Renal cortical epithelial cell (primary cell): ENCODE measurements around the gene SOX12. TPM values are rescaled to one million over a fixed set of nuclear protein-coding genes. Genes with fewer than 3 reads are reported as not detected.

Source experiments
- total RNA-seq: library from RNA; depleted of rRNA; stranded (reverse); fragments of >200 nt; gene quantifications from 2 replicates; pipeline ENCODE4 v1.2.3, GENCODE V29; 2014

SOX12 gene
- total RNA-seq, 1 donor from 2014 or later = 12.7 TPM

Other genes starting within 250 kb of the SOX12 start
- gene DEFB125, start 237.9 kb upstream of the SOX12 start, total RNA-seq = not detected in 2 replicates
- gene DEFB126, start 183.0 kb upstream of the SOX12 start, total RNA-seq = not detected in 2 replicates
- not detected in 2 replicates for gene DEFB127, start 168.1 kb upstream of the SOX12 start, total RNA-seq
- gene DEFB128, start 135.8 kb upstream of the SOX12 start, total RNA-seq = not detected in 2 replicates
- not detected in 2 replicates for gene DEFB129, start 98.3 kb upstream of the SOX12 start, total RNA-seq
- not detected in 2 replicates for gene DEFB132, start 67.8 kb upstream of the SOX12 start, total RNA-seq
- gene C20orf96, start 34.8 kb upstream of the SOX12 start, total RNA-seq = 1.9 and 8.5 TPM in 2 replicates
- gene ZCCHC3, start 28.0 kb upstream of the SOX12 start, total RNA-seq = 6.6 and 14.4 TPM in 2 replicates
- 23.8 and 77.9 TPM in 2 replicates for gene NRSN2, start 21.6 kb downstream of the SOX12 start, total RNA-seq
- gene TRIB3, start 55.2 kb downstream of the SOX12 start, total RNA-seq = 22.0 and 114 TPM in 2 replicates
- gene RBCK1, start 82.7 kb downstream of the SOX12 start, total RNA-seq = 114 and 166 TPM in 2 replicates
- 34.2 and 36.9 TPM in 2 replicates for gene TBC1D20, start 137.0 kb downstream of the SOX12 start, total RNA-seq
- gene CSNK2A1, start 218.2 kb downstream of the SOX12 start, total RNA-seq = 222 TPM in 2 replicates